Measurements from ENCODE around the gene SSTR5. TPM values are rescaled to one million over a fixed set of nuclear protein-coding genes. Genes with fewer than 3 reads are reported as not detected.

SSTR5 gene
- total and polyA plus RNA-seq, 2 donors from 2014 or later = 6.7 TPM; not detected in 1

DNA sequence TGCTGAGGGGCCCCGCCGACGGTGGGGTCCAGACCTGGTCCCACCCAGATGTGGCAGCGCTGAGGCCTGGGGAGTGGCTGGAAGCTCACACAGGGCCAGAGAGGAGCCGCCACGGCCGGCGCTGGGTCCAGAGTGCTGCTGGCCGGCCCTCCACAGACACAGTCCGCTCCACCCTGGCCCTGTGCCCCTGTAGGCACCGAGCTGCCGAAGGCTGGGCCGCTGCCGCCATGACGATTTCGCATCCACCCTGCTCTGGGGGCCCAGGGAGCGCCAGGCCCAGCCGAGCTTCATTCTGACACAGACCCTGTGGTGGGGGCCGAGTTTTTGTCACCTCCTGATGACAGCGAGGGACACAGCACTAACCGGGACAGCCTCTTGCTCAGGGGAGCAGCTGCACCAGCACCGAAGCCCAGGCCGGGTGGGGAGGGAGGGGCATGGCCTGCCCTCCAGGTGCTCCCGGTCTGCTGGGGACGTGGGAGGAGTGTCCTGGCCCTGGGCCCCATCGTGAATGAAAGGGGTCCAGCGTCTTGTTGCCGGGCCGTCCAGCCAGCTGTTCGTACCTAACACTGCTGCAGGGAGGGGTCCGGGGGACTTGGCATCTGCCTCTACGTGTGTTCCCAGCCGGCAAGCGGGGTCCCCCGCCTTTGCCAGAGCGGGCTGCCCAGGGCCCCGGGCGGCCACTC, 27.1 kb upstream of the SSTR5 start:
- Histone ChIP-seq H3K4me1 (ENCODE audit: control insufficient read depth in 2 of 3, insufficient read depth in 2 of 3, low read depth in 1 of 3, low read length in 3 of 3) (no peaks in the 10 kb centered on the region), H3K4me3 (ENCODE audit: low read length in 3 of 3) (no peak overlapping the region), H3K27ac (ENCODE audit: low read depth in 2 of 2, low read length in 2 of 2) (no peak overlapping the region), H3K9me3 (ENCODE audit: control insufficient read depth in 2 of 3, insufficient read depth in 1 of 3, low read length in 3 of 3) (peaks cover 0 to 4% (median 2%) of the 10 kb centered on the region in 3 donors), H3K36me3 (ENCODE audit: control insufficient read depth in 2 of 3, insufficient read depth in 3 of 3, low read length in 3 of 3) (no peaks in the 10 kb centered on the region), H3K9ac (ENCODE audit: low read length in 3 of 3) (no peak overlapping the region), H3K27me3 (ENCODE audit: control insufficient read depth, insufficient read depth, low read length) (no peaks in the 10 kb centered on the region)
- intact Hi-C loops (cut with DNase I) = no loop called here
- no peak for DNase-seq
- no peak for FAIRE-seq
- TF ChIP-seq, protein P1, sequence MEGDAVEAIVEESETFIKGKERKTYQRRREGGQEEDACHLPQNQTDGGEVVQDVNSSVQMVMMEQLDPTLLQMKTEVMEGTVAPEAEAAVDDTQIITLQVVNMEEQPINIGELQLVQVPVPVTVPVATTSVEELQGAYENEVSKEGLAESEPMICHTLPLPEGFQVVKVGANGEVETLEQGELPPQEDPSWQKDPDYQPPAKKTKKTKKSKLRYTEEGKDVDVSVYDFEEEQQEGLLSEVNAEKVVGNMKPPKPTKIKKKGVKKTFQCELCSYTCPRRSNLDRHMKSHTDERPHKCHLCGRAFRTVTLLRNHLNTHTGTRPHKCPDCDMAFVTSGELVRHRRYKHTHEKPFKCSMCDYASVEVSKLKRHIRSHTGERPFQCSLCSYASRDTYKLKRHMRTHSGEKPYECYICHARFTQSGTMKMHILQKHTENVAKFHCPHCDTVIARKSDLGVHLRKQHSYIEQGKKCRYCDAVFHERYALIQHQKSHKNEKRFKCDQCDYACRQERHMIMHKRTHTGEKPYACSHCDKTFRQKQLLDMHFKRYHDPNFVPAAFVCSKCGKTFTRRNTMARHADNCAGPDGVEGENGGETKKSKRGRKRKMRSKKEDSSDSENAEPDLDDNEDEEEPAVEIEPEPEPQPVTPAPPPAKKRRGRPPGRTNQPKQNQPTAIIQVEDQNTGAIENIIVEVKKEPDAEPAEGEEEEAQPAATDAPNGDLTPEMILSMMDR (IDR thresholded peaks at IDR 0.05; ENCODE audit: borderline replicate concordance, extremely low read depth, insufficient read depth) = no peak

DNA sequence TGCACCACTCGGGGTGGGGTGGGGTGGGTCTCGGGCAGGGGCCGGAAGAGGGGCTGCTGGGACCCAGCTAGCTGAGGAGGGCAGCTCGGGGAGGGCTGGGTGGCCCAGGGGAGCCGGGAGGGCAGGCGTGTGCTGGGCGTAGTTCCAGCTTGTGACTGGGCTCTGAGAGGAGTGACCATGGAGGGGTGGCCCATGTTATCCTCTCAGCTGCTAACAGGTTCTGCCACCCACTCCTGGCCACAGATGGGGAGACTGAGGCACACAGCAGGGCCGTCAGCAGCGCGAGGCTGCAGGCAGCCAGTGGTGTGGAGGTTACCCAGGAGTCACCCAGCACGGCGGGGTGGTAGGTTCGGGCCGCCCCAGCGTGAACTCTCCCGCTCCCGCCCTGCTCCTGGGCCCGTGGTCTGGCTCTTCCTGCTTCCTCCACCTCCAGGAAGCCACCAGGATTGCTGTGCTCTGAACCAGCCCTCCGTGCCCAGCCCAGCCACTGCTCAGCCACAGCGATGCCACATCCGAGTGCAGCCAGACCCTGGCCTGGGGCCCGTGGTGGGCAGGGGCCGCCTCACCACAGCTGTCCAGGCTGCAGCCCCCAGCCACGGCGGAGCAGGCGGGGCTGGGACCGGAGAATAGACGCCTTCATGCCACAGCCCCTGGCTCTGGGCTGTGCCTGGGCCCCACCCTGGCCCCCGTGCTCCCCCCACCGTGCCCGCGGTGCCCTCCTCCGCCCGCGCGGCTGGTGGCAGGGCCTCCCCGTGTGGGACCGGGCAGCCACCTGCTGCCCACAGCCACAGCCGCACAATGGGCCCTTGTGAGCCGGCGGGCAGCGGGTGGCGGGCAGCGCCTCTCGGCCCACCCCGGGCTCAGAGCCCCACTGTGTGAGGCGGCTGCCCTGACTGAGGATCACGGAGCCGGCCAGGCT, 26.3 kb upstream of the SSTR5 start:
- intact Hi-C loops (cut with DNase I) = no loop called here
- H3K9me3 ChIP-seq (ENCODE audit: control insufficient read depth in 2 of 3, insufficient read depth in 1 of 3, low read length in 3 of 3) = peaks cover 0 to 4% (median 2%) of the 10 kb centered on the region in 3 donors
- TF ChIP-seq, protein P1 (IDR thresholded peaks at IDR 0.05; ENCODE audit: borderline replicate concordance, extremely low read depth, insufficient read depth) = no peak
- no peak overlapping the region for H3K4me3 ChIP-seq (ENCODE audit: low read length in 3 of 3)
- DNase-seq (no peak), FAIRE-seq (no peak)
- H3K9ac ChIP-seq (ENCODE audit: low read length in 3 of 3) = no peak overlapping the region
- H3K27ac ChIP-seq (ENCODE audit: low read depth in 2 of 2, low read length in 2 of 2) = no peak overlapping the region
- no peaks in the 10 kb centered on the region for H3K27me3 ChIP-seq (ENCODE audit: control insufficient read depth, insufficient read depth, low read length)
- H3K4me1 ChIP-seq (ENCODE audit: control insufficient read depth in 2 of 3, insufficient read depth in 2 of 3, low read depth in 1 of 3, low read length in 3 of 3) = no peaks in the 10 kb centered on the region
- no peaks in the 10 kb centered on the region for H3K36me3 ChIP-seq (ENCODE audit: control insufficient read depth in 2 of 3, insufficient read depth in 3 of 3, low read length in 3 of 3)

DNA sequence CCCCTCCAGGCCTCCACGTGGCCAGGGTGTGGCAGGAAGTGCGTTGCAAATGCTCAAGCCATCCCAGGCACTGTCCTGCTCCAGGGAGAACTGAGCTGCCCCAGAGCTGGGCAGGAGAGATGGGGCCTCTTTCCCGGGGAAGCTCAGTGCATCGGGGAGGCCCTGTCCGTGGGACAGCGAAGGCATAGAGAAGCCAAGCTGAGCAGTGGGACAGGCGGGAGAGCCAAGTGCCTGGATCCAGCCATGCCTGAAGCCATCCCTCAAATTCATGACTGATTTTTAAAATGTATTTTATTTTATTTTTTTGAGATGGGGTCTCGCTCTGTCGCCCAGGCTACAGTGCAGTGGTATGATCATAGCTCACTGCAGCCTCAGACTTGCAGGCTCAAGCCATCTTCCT, 25.4 kb upstream of the SSTR5 start:
- Histone ChIP-seq H3K4me3 (ENCODE audit: low read length in 3 of 3) (no peak overlapping the region), H3K9me3 (ENCODE audit: control insufficient read depth in 2 of 3, insufficient read depth in 1 of 3, low read length in 3 of 3) (peaks cover 0 to 3% (median 0%) of the 10 kb centered on the region in 3 donors), H3K9ac (ENCODE audit: low read length in 3 of 3) (no peak overlapping the region), H3K27me3 (ENCODE audit: control insufficient read depth, insufficient read depth, low read length) (no peaks in the 10 kb centered on the region), H3K4me1 (ENCODE audit: control insufficient read depth in 2 of 3, insufficient read depth in 2 of 3, low read depth in 1 of 3, low read length in 3 of 3) (no peaks in the 10 kb centered on the region), H3K36me3 (ENCODE audit: control insufficient read depth in 2 of 3, insufficient read depth in 3 of 3, low read length in 3 of 3) (no peaks in the 10 kb centered on the region), H3K27ac (ENCODE audit: low read depth in 2 of 2, low read length in 2 of 2) (no peak overlapping the region)
- intact Hi-C loops (cut with DNase I) = no loop called here
- TF ChIP-seq, protein P1 (IDR thresholded peaks at IDR 0.05; ENCODE audit: borderline replicate concordance, extremely low read depth, insufficient read depth) = no peak
- DNase-seq (no peak), FAIRE-seq (no peak)
